Breast epithelium (tissue), 3 donors: ENCODE measurements around the gene DYSF.

ENCODE experiments used
- CTCF ChIP-seq, 3 donors: fragments of 450-650 bp; IDR thresholded peaks; one replicate each; pipeline ENCODE4 v1.5.1; 2016 to 2017; ENCODE audit warnings: antibody characterized with exemption in 3 of 3, mild to moderate bottlenecking in 3 of 3, moderate library complexity in 3 of 3
- POLR2A ChIP-seq: fragments of 450-650 bp; IDR thresholded peaks from one replicate; pipeline ENCODE4 v1.6.1; 2016; ENCODE audit warnings: antibody characterized with exemption, mild to moderate bottlenecking, moderate library complexity
- POLR2AphosphoS5 ChIP-seq, 3 donors: sonication (generic); formaldehyde crosslinking; IDR thresholded peaks; one replicate each; pipeline ENCODE4 v1.6.1; 2017; ENCODE audit warnings: antibody characterized with exemption in 3 of 3

GRCh38 chr2:71734620-71735019 is 281.3 kb downstream of the DYSF start:
- no peak for TF ChIP-seq CTCF (IDR thresholded peaks at IDR 0.05)
- no peak for TF ChIP-seq POLR2A
- TF ChIP-seq POLR2AphosphoS5 (IDR thresholded peaks at IDR 0.05) = no peak
